ENCODE results near the gene DPYSL3.

The DPYSL3 gene

GRCh38 chr5:147455822-147456450 is 53.9 kb downstream of the DPYSL3 start:
- H3K27me3 ChIP-seq (replicated peaks; ENCODE audit: control insufficient read depth, insufficient read depth, low read length) = peaks cover 1% of the 10 kb centered on the region
- TF ChIP-seq CTCF (IDR thresholded peaks at IDR 0.05; ENCODE audit: insufficient read depth, low read length, poor library complexity, severe bottlenecking) = no peak
- no peaks in the 10 kb centered on the region for H3K36me3 ChIP-seq (ENCODE audit: control insufficient read depth, insufficient read depth, low read length)
- DNase-seq (ENCODE audit: extremely low read depth, insufficient read length) = no peak
- no peak overlapping the region for H3K4me3 ChIP-seq (replicated peaks; ENCODE audit: low read depth, low read length)

GRCh38 chr5:147454996-147455677 is 54.7 kb downstream of the DPYSL3 start:
- H3K27me3 ChIP-seq (replicated peaks; ENCODE audit: control insufficient read depth, insufficient read depth, low read length) = no peaks in the 10 kb centered on the region; the same call in 1 of the 2 replicates
- peak; percentile 18 for DNase-seq (ENCODE audit: extremely low read depth, insufficient read length)
- no peak for TF ChIP-seq CTCF (IDR thresholded peaks at IDR 0.05; ENCODE audit: insufficient read depth, low read length, poor library complexity, severe bottlenecking)
- no peak overlapping the region for H3K4me3 ChIP-seq (replicated peaks; ENCODE audit: low read depth, low read length)
- no peaks in the 10 kb centered on the region for H3K36me3 ChIP-seq (ENCODE audit: control insufficient read depth, insufficient read depth, low read length)

DNA sequence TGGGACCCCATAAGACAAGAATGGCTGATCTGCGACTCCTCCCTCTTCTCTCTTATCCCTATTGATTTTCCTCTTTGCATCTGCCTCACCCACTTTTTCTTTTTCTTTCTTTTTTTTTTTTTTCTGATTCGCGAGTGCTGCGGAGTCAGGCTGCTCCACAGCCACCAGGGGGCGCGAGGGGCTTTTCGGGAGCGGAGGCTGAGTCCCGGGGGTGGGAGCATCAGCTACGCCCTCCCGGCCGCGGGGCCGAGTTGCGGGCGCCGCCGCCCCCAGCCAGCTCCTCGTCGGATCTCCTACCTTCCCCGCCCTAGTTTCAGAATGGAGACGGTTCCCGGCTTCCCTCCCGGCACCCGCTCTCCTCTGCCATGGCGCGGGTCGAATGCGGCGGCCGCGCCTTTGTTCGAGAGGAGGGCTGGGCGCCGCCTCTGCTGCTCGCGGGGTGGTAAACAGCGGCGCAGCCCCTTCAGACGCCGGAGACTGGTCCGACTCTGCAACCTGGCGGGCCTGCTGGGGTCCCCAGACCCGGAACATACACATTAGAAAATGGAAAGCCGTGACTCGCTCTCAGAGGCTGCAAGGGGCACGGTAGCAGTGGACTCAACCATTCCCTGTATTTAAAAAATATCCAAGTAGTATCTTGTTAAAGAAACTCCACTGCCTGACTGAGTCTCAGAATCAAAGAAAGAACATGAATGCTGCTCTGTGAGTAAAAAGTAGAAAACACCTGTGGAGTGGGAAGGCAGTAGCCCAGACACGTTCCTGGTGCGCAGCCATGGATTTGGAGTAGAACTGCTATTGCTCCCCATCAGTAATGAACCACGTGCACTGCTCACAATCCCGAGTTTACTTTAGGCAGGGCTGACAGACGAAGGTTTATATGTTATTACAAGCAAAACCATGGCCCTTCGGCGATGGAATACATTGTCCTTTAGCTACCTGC is 55.7 kb downstream of the DPYSL3 start:
- peak; percentile 96 for TF ChIP-seq CTCF (IDR thresholded peaks at IDR 0.05; ENCODE audit: insufficient read depth, low read length, poor library complexity, severe bottlenecking)
- Histone ChIP-seq H3K4me3 (replicated peaks; ENCODE audit: low read depth, low read length) (peak overlapping the region; percentile 55), H3K36me3 (ENCODE audit: control insufficient read depth, insufficient read depth, low read length) (no peaks in the 10 kb centered on the region), H3K27me3 (replicated peaks; ENCODE audit: control insufficient read depth, insufficient read depth, low read length) (no peaks in the 10 kb centered on the region; the same call in 1 of the 2 replicates)
- peak; percentile 71 for DNase-seq (ENCODE audit: extremely low read depth, insufficient read length)

DNA sequence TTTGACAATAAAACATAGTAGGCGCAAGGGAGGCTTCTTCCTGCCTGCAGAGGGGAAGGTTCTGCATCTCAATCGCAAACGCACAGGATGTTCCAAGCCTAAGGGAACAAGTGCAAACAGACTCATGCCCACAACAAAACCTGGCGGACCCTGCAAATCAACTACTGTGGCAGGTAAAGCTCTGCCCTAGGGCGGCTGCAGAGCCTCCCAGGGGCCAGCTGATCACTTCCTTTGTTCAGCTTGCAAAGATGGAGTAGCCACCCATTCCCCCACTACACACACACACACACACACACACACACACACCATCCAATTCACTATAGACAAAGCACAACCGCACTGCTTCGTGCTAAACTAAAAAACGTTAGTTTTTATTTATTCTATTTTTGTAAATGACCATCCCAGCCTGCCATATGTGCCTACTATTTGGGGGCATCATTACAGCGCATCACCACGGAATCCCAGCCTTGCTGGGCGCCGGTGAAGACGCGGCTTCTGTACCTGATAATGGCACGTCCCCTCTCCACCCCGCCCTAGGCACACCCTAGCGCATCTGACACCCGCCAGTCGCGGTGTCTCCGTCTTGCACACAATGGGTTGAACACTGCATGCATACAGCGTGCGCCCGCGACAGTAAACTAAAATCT is 57.6 kb downstream of the DPYSL3 start:
- DNase-seq (ENCODE audit: extremely low read depth, insufficient read length) = no peak
- H3K27me3 ChIP-seq (replicated peaks; ENCODE audit: control insufficient read depth, insufficient read depth, low read length) = no peaks in the 10 kb centered on the region; the same call in 1 of the 2 replicates
- H3K36me3 ChIP-seq (ENCODE audit: control insufficient read depth, insufficient read depth, low read length) = no peaks in the 10 kb centered on the region
- H3K4me3 ChIP-seq (replicated peaks; ENCODE audit: low read depth, low read length) = no peak overlapping the region
- TF ChIP-seq CTCF (IDR thresholded peaks at IDR 0.05; ENCODE audit: insufficient read depth, low read length, poor library complexity, severe bottlenecking) = no peak

DNA sequence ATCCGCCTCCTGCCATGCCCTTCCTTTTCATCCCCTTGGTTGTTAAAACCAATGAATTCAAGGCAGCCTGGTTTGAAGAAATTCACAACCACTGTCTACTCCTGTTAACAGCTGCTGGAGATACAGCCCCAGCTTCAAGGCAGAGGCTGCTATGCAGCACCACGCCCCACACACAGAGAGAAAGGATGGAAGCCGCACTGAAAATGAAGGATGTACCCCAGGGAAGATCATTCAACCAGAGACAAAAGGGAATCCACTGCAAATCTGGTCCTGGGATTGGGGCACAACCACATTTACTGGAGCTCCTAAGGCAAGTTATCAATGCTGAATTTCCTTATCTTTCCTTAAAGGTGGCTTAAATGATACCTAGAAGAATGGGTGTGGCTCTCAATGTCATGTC is 58.7 kb downstream of the DPYSL3 start:
- Histone ChIP-seq H3K4me3 (replicated peaks; ENCODE audit: low read depth, low read length) (no peak overlapping the region), H3K36me3 (ENCODE audit: control insufficient read depth, insufficient read depth, low read length) (no peaks in the 10 kb centered on the region), H3K27me3 (replicated peaks; ENCODE audit: control insufficient read depth, insufficient read depth, low read length) (no peaks in the 10 kb centered on the region; the same call in 1 of the 2 replicates)
- no peak for TF ChIP-seq CTCF (IDR thresholded peaks at IDR 0.05; ENCODE audit: insufficient read depth, low read length, poor library complexity, severe bottlenecking)
- DNase-seq (ENCODE audit: extremely low read depth, insufficient read length) = no peak
